T-helper 2 cell treated with Interferon-gamma antibody and Interleukin-4, amounts not matched to agents 100 ng/mL and 5 ng/mL, for 36 hours (primary cell): ENCODE measurements around the gene LDAH. TPM values are rescaled to one million over a fixed set of nuclear protein-coding genes. Genes with fewer than 3 reads are reported as not detected.

Experiments used
- intact Hi-C: fragments of 100-400 bp; cut with micrococcal nuclease; formaldehyde crosslinking; loops from one replicate; pipeline ENCODE4 v1.15.1; 2023
- total RNA-seq: library from RNA; stranded (reverse); gene quantifications from 2 replicates; pipeline ENCODE4 v1.2.3, GENCODE V29; 2022

Gene LDAH
- total RNA-seq, 1 donor from 2014 or later, result 31.3 TPM

DNA sequence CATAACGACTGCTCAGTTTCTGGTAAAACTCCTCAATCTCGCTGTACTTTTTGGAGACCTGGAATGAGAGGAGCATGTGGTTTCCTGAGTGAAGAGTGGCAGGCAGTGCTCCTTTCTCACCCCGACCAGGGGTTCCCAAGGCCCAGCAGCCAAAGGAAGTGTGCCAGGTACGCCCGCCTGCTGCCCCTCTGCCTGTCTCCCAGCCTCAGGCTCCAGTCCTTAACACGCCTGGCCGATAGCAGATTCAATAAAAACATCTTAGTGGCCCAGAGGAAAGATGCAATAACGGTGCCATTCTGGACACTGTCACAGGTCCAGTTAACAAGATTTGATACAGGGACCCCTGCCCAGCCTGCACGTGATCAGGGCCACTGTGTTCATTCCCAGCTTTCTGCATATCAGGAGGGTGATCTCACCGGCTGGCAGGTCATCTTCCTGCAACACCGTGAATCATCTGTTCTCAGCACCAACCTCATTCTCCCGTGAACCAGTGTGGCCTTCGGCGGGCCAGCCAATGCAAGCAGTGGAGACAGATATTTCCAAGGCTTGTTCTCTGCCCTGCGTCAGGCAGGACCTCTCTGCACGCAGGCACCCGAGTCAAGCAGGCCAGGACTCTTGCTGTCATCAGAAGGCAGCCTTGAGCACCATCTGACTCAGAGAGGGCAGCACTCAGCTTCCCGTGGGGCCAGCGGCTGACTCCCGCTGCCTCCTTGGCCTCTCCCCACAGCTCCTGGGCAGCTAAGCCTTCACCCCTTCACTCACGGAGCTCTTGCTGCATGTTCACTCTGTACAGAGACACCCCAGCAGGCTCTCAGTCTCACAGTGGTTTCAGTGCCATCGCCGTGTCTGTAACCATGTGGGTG, 181.5 kb downstream of the LDAH start:
- intact Hi-C loops, result no loop called here

DNA sequence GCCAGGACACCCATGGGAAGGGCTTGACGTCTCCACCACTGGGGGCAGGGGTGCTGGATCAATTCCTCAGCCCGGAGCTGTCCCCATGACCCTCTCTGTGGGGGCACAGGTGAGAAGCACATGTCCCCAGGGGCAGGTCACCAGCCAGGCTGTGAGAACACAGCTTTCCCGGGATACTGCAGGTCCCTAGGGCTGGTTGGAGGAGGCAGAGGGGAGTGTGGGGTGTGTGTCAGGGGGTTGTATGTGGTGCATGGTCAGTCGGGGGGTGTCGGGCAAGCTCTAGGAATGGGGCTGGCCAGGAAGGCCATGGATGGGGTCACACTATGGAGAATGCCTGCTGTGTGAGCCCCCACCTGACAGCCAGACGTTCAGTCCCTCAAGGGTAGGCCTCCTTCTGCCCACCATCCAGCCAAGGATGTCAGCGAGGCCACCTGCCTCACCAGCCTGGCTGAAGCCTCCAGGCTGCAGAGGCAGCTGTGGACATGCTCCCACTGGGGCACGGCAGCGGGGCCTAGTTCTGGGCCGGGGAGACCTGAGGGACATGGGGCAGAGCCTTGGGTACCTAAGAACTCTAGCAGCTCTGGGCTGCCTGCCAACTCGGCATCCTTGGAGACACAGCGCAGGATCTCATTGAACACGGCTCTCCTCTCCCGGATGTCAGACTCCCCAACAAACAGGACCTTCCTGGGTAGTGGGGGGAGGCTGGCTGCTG, 182.3 kb downstream of the LDAH start:
- intact Hi-C loops, result no loop called here

DNA sequence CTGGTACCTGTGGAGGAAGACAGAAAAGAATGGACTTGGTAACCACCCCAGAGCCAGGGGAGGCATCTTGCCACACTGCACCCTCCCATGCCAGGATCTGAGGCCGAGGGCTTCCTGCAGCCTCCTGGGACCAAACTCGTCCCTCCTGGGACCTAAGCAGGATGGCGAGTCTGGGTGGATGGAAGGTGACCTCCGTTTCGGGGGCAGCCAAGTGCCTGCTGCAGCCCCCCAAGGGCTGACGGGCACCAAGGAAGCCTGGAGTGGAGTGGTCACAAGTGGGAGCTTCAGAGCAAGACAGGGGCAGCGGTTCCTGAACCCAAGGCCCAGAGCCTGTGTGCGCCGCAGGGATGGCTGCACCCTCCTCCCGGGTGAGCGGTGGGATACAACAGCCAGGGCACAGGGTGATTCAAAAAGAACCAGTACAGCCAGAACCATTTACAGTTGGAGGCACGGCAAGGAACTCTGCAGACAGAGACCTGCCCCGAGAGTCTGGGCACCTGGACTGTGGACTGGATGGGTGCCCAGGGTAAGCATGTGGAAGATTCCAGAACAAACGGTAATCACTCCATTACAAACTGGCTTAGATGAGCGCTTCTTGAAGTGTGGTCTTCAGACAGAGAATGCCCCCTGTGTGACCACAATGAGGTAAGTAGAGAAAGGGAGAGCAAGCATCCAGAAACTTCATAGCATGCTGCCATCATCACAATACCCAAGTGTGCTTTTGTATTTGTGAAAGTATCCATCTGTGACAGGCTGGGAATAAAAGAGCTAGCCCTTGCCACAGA, 184.1 kb downstream of the LDAH start:
- intact Hi-C loops, result no loop called here

DNA sequence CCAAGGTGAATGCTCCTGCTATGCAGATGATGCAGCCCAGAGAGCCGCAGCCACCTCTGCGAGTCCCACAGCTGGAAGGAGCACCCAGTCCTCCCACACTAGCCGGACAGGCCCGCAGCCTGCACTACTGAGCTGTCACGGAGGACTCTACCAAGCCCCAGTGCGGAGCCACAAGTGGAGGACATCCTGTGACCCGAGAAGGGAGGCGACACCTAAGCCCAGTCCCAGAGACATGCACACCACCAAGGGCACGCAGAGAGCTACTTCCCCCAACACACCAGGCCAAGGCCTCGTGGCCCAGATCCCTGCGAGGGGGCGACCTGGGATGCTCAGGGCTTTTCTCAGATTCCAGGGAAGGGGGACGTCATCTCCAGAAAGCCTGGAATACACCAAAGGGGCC, 184.9 kb downstream of the LDAH start:
- intact Hi-C loops, result no loop called here

DNA sequence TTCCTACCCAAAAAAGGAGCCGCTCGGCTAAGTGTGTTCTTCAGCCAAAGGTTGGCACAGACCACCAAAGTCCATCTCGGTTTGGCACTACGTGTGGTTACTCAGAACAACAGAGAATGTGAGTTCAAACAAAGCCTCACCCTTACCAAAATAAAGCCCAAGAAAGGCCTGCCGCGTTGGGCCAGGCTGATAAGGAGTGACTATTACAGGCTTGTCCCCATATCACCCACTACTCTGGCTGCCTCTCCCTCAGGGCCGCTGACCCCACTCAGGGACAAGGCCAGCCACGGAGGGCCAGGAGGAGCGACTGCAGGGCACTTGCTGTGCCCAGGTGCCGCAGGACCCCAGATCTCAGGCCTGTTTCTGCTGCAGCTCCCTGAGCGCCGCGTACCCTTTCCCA, 185.8 kb downstream of the LDAH start:
- intact Hi-C loops, result no loop called here

DNA sequence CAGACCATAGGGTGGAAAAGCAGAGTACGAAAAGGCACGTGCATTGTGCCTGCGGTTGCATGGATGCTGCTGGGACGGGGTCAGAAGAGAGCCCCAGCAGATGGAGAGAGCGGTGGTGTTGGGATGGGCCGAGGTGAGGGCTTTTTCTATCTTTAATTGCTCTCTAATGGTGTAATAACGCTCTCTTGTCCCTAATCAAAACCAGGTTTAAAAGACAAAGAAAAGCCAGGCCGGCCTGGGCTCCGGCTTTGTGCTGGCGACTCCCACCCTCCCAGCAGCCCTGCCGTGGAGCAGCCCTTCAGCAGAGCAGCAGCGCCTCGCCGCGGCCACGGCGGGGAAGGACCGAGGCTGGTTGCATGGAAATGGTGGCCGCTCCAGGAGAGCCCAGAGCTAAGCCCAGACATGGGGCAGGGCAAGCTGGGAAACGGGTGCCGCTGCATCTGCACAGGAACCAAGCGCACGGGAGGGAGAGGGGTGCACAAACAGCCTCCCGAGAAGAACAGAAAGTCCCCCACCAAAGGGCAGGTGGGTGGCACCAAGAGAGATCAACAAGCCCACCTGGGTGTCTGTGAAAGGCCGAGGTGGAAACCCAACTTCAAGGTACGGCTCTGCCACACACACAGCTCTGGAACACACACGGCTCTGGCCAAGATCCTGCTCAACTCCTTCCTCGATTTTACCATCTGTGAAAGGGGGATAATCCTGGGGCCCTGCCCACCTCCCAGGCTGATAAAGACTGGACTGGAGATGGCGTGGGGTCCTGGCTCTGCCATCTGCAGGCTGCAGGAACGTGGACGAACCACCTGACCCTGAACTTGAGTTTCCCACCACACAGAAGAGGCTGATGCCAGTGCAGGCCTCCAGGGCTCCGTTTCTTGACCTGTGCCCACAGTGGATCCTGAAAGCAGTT, 187.0 kb downstream of the LDAH start:
- intact Hi-C loops, result loop anchor here (1.0 kb wide), 1 partner anchor 193 kb away; no protein-coding TSS in a partner anchor

DNA sequence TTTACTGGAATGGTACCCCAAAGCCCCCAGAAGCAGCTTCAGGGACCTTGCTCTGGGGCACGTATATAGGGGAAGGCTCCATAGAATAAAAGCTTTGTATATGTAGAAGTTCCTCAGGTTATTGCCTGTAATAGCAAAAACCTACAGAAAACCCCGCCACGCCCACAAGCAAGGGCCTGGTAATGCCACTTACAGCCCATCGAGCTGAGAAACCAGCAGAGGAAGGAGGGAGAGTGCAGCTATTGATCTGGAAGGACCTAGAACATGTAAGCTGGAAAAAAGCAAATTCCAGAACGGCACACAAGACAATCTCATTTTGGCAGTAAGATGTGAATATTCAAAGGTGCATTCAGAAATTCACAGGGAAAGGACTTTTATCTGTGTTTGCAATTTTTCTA, 187.8 kb downstream of the LDAH start:
- intact Hi-C loops, result loop anchor here (1.0 kb wide), 1 partner anchor 192 kb away; no protein-coding TSS in a partner anchor

DNA sequence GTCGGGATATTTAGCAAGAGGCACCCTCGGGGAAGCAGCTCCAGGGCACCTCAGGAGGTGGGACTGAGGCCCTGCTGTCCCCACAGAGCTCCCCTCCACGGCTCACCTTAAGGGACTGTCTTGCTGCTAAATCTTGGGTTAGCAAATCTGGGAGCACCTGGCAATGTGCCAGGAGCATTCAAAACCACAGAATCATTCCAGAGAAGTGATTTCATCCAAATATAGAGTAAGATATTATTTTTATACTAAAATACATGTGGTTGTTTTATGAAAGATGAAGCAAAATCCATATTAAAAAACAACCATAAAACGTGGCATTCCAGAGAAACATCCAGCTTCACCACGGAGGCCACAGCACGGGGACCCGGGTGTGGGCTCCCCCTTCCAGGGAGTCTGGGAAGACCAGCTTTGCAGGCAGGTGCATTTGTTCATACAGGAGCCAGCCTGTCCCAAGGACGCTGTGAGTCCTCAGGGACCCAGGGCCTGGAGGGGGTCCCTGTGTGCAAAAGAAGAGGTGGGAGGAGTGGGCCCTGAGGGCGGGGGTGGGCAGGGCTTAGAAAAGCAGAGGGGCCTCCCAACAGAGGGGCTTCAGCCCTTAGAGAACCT, 188.3 kb downstream of the LDAH start:
- intact Hi-C loops, result loop anchor here (1.0 kb wide), 1 partner anchor 191 kb away; no protein-coding TSS in a partner anchor

Other genes with a start within 250 kb of the LDAH start
- gene HS1BP3, start 172.0 kb downstream of the LDAH start, total RNA-seq, result 12.0 and 12.3 TPM in 2 replicates
- 0.02 TPM in 1 of 2 replicates, not detected in the other for gene GDF7, start 156.0 kb downstream of the LDAH start, total RNA-seq
- gene APOB, start 221.0 kb upstream of the LDAH start, total RNA-seq, result not detected in 2 replicates